A549 (cell line): ENCODE measurements around the gene ZNF683. TPM values are rescaled to one million over a fixed set of nuclear protein-coding genes. Genes with fewer than 3 reads are reported as not detected.

Experiments
- ATAC-seq, 2 experiments: fragments of 200-7000 bp in 1 of 2; fragments of >200 bp in 1 of 2; cut with Nextera tagmentation in 1 of 2; cut with Tn5 transposase in 1 of 2; 3 replicates each; pipeline versions ENCODE4 v1.8.0 to v1.9.1; 2018 to 2020; ENCODE audit warnings: mild to moderate bottlenecking in 1 of 2, moderate library complexity in 1 of 2
- CTCF ChIA-PET: fragments of 300-600 bp; sonication (Branson Sonifier 250); formaldehyde crosslinking; extraction: SDS; loops from one replicate; lab custom pipeline; 2021; ENCODE audit warnings: antibody characterized with exemption, inconsistent platforms; lab: Yijun Ruan, JAX
- POLR2A ChIA-PET: fragments of 350-600 bp; formaldehyde crosslinking; extraction: SDS; loops from one replicate; lab custom pipeline; 2021; ENCODE audit warnings: antibody characterized with exemption, inconsistent platforms; lab: Yijun Ruan, JAX
- DNase-seq, 2 experiments: peaks; one replicate each; pipeline versions ENCODE4 v3.0.0 to v3.0.0-alpha.2; 2011 to 2016; ENCODE audit warnings: low read depth in 1 of 2, low spot score in 1 of 2
- FAIRE-seq: peaks from 2 replicates; lab custom pipeline; 2011; peaks lifted over from hg19 to GRCh38; lab: Jason Lieb, UNC
- H3K27ac ChIP-seq, 2 experiments: fragments of >200 bp; sonication (Bioruptor Twin); formaldehyde crosslinking; 3 replicates each; pipeline ENCODE4 v1.5.1; 2016 to 2017
- H3K4me1 ChIP-seq: fragments of >200 bp; sonication (Bioruptor Twin); formaldehyde crosslinking; 3 replicates; pipeline ENCODE4 v1.6.1; 2016
- H3K4me2 ChIP-seq: fragments of >200 bp; sonication (Bioruptor Twin); formaldehyde crosslinking; 3 replicates; pipeline ENCODE4 v1.6.1; 2016
- H3K4me3 ChIP-seq: fragments of >200 bp; sonication (Bioruptor Twin); formaldehyde crosslinking; 3 replicates; pipeline ENCODE4 v1.5.1; 2016
- H3K9me3 ChIP-seq: fragments of >200 bp; sonication (Bioruptor Twin); formaldehyde crosslinking; 3 replicates; pipeline ENCODE4 v1.6.1; 2016
- CBX2 ChIP-seq: fragments of 200-600 bp; sonication (generic); IDR thresholded peaks from 2 replicates; pipeline ENCODE4 v1.6.1; 2016; ENCODE audit warnings: low read depth, mild to moderate bottlenecking, borderline replicate concordance
- CHD4 ChIP-seq: fragments of 200-600 bp; sonication (generic); IDR thresholded peaks from 2 replicates; pipeline ENCODE4 v1.6.1; 2016; ENCODE audit warnings: antibody characterized with exemption, mild to moderate bottlenecking, borderline replicate concordance
- EHMT2 ChIP-seq: fragments of 200-600 bp; sonication (generic); IDR thresholded peaks from 2 replicates; pipeline ENCODE4 v1.6.1; 2016; ENCODE audit warnings: antibody characterized with exemption, low read depth, mild to moderate bottlenecking, moderate library complexity
- FOSL2 ChIP-seq, 2 experiments: fragments of 450-650 bp in 1 of 2; fragments of >200 bp in 1 of 2; sonication (Bioruptor Twin) in 1 of 2; formaldehyde crosslinking; IDR thresholded peaks; 2 replicates each; pipeline versions ENCODE4 v1.5.0 to v1.6.1; 2016 to 2020; ENCODE audit warnings: mild to moderate bottlenecking in 1 of 2, moderate library complexity in 1 of 2
- HEYL ChIP-seq: fragments of 250-450 bp; sonication (Bioruptor Pico); IDR thresholded peaks from 2 replicates; pipeline ENCODE4 v1.8.0; 2021; ENCODE audit warnings: mild to moderate bottlenecking, moderate library complexity
- HOXA7 ChIP-seq: fragments of 250-450 bp; sonication (Bioruptor Pico); IDR thresholded peaks from 2 replicates; pipeline ENCODE4 v1.5.0; 2020; ENCODE audit warnings: mild to moderate bottlenecking, moderate library complexity
- KDM5A ChIP-seq: fragments of 200-600 bp; sonication (generic); IDR thresholded peaks from 2 replicates; pipeline ENCODE4 v1.6.1; 2016; ENCODE audit warnings: antibody characterized with exemption, mild to moderate bottlenecking
- POLR2A ChIP-seq: IDR thresholded peaks from 2 replicates; pipeline ENCODE4 v1.6.1; 2012; ENCODE audit warnings: mild to moderate bottlenecking, low read length
- RARB ChIP-seq: fragments of 250-450 bp; sonication (Bioruptor Pico); IDR thresholded peaks from 2 replicates; pipeline ENCODE4 v1.8.0; 2021; ENCODE audit warnings: mild to moderate bottlenecking, moderate library complexity
- SMC3 ChIP-seq: fragments of >200 bp; sonication (Bioruptor Twin); formaldehyde crosslinking; IDR thresholded peaks from 3 replicates; pipeline ENCODE4 v1.6.1; 2018; ENCODE audit warnings: inconsistent platforms
- TFCP2L1 ChIP-seq: fragments of 250-450 bp; sonication (Bioruptor Pico); IDR thresholded peaks from 2 replicates; pipeline ENCODE4 v1.5.0; 2021; ENCODE audit warnings: mild to moderate bottlenecking
- TP53 ChIP-seq: fragments of 250-450 bp; sonication (Bioruptor Pico); IDR thresholded peaks from 2 replicates; pipeline ENCODE4 v1.5.0; 2021; ENCODE audit warnings: mild to moderate bottlenecking, moderate library complexity
- WGBS: methylation state at CpG from one replicate; pipeline ENCODE4 v1.1.6; 2017; ENCODE audit errors: missing lambda C conversion rate; 5-methylcytosine and 5-hydroxymethylcytosine counted together
- polyA plus RNA-seq, 4 experiments: library from polyadenylated mRNA; depleted of rRNA in 3 of 4; stranded (reverse); fragments of >200 nt; fragmentation: RNase III in 1 of 4; extraction: RNeasy Plus Mini Kit Qiagen cat#74134 plus additional on column Dnase treatment in 1 of 4; gene quantifications; 2 replicates in 3 of 4; 3 replicates in 1 of 4; pipeline ENCODE4 v1.2.3, GENCODE V29; 2011 to 2017
- TF ChIP-seq, protein P1 (sequence below): fragments of >200 bp; sonication (Bioruptor Twin); formaldehyde crosslinking; IDR thresholded peaks from 3 replicates; pipeline ENCODE4 v1.6.1; 2016
- TF ChIP-seq, protein P2 (sequence below): IDR thresholded peaks from 2 replicates; pipeline ENCODE4 v1.6.1; 2012; ENCODE audit warnings: low read depth, borderline replicate concordance
- TF ChIP-seq, protein P3 (sequence below): fragments of 150-350 bp; IDR thresholded peaks from 2 replicates; pipeline ENCODE4 v1.6.1; 2014; ENCODE audit warnings: low read depth, mild to moderate bottlenecking, low read length
- TF ChIP-seq, protein P4 (sequence below): fragments of 200-600 bp; sonication (generic); IDR thresholded peaks from 2 replicates; pipeline ENCODE4 v1.6.1; 2016; ENCODE audit warnings: antibody characterized with exemption, mild to moderate bottlenecking, moderate library complexity

Gene ZNF683
- polyA plus RNA-seq, 2 of the 4 experiments (the other 2 are of a cell fraction) = not detected

DNA sequence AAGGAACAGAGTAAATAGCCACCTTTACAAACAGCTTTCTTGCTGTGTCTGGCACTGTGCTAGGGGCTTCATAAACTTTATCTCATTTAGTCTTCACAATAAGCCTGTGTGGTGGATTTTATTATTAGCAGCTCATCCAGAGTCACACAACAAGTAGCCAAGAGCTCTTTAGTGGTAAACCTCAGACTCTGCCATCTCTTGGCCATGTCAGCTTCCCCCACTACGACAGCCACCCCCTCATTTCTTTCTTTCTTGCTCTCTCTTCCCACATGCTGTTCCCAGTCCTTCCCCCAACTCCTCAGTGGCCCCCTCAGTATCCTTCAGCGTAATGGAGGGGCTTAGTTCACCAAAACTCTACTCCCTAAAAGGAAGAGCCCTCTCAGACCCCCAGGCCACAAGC lies 1.2 kb upstream of the ZNF683 start:
- H3K4me1 ChIP-seq = peaks cover 22% of the 10 kb centered on the region
- ChIA-PET CTCF (interaction anchor here (0.5 to 8.1 kb wide), 8 partner anchors 11 to 1169 kb away, joined by 3 to 85 read pairs (median 4); partner anchors contain the start of gene CEP85), POLR2A (no interaction called here)
- TF ChIP-seq RARB (CRISPR knock-in tag) (no peak), FOSL2 (IDR thresholded peaks at IDR 0.05) (no peak), FOSL2 (CRISPR knock-in tag; IDR thresholded peaks at IDR 0.05) (no peak), HOXA7 (CRISPR knock-in tag) (no peak), EHMT2 (no peak), TP53 (CRISPR knock-in tag) (no peak), POLR2A (no peak), TFCP2L1 (CRISPR knock-in tag) (no peak), KDM5A (no peak), SMC3 (no peak), HEYL (CRISPR knock-in tag) (no peak), CHD4 (no peak), CBX2 (no peak)
- TF ChIP-seq, protein P1, sequence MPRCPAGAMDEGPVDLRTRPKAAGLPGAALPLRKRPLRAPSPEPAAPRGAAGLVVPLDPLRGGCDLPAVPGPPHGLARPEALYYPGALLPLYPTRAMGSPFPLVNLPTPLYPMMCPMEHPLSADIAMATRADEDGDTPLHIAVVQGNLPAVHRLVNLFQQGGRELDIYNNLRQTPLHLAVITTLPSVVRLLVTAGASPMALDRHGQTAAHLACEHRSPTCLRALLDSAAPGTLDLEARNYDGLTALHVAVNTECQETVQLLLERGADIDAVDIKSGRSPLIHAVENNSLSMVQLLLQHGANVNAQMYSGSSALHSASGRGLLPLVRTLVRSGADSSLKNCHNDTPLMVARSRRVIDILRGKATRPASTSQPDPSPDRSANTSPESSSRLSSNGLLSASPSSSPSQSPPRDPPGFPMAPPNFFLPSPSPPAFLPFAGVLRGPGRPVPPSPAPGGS = no peak
- TF ChIP-seq, protein P2, sequence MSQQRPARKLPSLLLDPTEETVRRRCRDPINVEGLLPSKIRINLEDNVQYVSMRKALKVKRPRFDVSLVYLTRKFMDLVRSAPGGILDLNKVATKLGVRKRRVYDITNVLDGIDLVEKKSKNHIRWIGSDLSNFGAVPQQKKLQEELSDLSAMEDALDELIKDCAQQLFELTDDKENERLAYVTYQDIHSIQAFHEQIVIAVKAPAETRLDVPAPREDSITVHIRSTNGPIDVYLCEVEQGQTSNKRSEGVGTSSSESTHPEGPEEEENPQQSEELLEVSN = no peak
- TF ChIP-seq, protein P3, sequence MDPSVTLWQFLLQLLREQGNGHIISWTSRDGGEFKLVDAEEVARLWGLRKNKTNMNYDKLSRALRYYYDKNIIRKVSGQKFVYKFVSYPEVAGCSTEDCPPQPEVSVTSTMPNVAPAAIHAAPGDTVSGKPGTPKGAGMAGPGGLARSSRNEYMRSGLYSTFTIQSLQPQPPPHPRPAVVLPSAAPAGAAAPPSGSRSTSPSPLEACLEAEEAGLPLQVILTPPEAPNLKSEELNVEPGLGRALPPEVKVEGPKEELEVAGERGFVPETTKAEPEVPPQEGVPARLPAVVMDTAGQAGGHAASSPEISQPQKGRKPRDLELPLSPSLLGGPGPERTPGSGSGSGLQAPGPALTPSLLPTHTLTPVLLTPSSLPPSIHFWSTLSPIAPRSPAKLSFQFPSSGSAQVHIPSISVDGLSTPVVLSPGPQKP = no peak
- TF ChIP-seq, protein P4, sequence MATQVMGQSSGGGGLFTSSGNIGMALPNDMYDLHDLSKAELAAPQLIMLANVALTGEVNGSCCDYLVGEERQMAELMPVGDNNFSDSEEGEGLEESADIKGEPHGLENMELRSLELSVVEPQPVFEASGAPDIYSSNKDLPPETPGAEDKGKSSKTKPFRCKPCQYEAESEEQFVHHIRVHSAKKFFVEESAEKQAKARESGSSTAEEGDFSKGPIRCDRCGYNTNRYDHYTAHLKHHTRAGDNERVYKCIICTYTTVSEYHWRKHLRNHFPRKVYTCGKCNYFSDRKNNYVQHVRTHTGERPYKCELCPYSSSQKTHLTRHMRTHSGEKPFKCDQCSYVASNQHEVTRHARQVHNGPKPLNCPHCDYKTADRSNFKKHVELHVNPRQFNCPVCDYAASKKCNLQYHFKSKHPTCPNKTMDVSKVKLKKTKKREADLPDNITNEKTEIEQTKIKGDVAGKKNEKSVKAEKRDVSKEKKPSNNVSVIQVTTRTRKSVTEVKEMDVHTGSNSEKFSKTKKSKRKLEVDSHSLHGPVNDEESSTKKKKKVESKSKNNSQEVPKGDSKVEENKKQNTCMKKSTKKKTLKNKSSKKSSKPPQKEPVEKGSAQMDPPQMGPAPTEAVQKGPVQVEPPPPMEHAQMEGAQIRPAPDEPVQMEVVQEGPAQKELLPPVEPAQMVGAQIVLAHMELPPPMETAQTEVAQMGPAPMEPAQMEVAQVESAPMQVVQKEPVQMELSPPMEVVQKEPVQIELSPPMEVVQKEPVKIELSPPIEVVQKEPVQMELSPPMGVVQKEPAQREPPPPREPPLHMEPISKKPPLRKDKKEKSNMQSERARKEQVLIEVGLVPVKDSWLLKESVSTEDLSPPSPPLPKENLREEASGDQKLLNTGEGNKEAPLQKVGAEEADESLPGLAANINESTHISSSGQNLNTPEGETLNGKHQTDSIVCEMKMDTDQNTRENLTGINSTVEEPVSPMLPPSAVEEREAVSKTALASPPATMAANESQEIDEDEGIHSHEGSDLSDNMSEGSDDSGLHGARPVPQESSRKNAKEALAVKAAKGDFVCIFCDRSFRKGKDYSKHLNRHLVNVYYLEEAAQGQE = no peak
- no peak for FAIRE-seq
- no peak overlapping the region for H3K4me2 ChIP-seq
- no peaks in the 10 kb centered on the region for H3K9me3 ChIP-seq
- H3K27ac ChIP-seq = 0 out of 6 replicates have a peak overlapping the region, but pooled peaks of 1 of the 2 experiments have one; percentile 14
- ATAC-seq = no peak
- no peak for DNase-seq
- WGBS = 51% methylated on average over 2 of the region's 2 CpGs
- no peak overlapping the region for H3K4me3 ChIP-seq

DNA sequence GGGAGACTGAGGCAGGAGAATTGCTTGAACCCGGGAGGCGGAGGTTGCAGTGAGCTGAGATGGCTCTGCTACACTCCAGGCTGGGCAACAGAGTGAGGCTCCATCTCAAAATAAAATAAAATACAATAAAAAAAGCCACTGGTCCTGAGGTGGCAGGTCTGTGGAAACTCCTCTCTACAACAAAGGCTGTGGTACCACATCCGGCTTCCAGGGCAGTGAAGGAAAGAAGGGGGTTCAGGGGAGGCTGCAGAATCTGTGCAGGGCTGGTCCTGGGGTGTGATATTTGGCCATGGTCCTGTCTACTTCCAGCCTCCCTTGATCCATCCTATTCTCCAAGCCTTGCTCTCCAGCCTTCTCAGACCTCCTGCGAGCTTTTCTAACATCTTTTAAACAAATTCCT lies 731 bp upstream of the ZNF683 start:
- FAIRE-seq (no peak), ATAC-seq (no peak), DNase-seq (no peak)
- Histone ChIP-seq H3K4me3 (no peak overlapping the region), H3K4me1 (peaks cover 17% of the 10 kb centered on the region), H3K27ac (no peak overlapping the region), H3K9me3 (no peaks in the 10 kb centered on the region), H3K4me2 (no peak overlapping the region)
- WGBS = 63% methylated on average over 4 of the region's 4 CpGs
- POLR2A ChIA-PET = no interaction called here
- CTCF ChIA-PET = interaction anchor here (0.5 to 8.1 kb wide), 6 partner anchors 10 to 139 kb away, joined by 3 to 85 read pairs (median 4); partner anchors contain the start of gene CEP85
- TF ChIP-seq FOSL2 (IDR thresholded peaks at IDR 0.05) (no peak), FOSL2 (CRISPR knock-in tag; IDR thresholded peaks at IDR 0.05) (no peak), SMC3 (no peak)
